ENCODE results near the gene UQCR10. TPM values are rescaled to one million over a fixed set of nuclear protein-coding genes. Genes with fewer than 3 reads are reported as not detected.

UQCR10 gene
- total and polyA plus RNA-seq, 7 experiments from 2014 or later: 30.9 to 310 (median 54.3) TPM

GRCh38 chr22:29722151-29722550 lies 45.0 kb upstream of the UQCR10 start:
- ChIA-PET CTCF (no interaction called here), POLR2A (no interaction called here)
- H3K36me3 ChIP-seq (ENCODE audit: control insufficient read depth in 2 of 3, insufficient read depth in 3 of 3, low read length in 3 of 3): no peaks in the 10 kb centered on the region
- H3K9me3 ChIP-seq (ENCODE audit: control insufficient read depth in 2 of 3, low read length in 3 of 3): no peaks in the 10 kb centered on the region
- H3K4me3 ChIP-seq (ENCODE audit: low read length): no peak overlapping the region
- Mint-ChIP-seq H3K4me3 (no peak overlapping the region), H3K27me3 (peaks cover 20 to 33% (median 27%) of the 10 kb centered on the region in 5 donors), H3K9me3 (peaks cover 0 to 2% (median 0%) of the 10 kb centered on the region in 11 donors), H3K27ac (no peak overlapping the region), H3K36me3 (no peaks in the 10 kb centered on the region), H3K4me1 (no peaks in the 10 kb centered on the region)
- intact Hi-C loops (cut with micrococcal nuclease): no loop called here
- DNase-seq (no peak), ATAC-seq (no peak)
- H3K27ac ChIP-seq (ENCODE audit: low read depth, low read length): no peak overlapping the region
- no peaks in the 10 kb centered on the region for H3K4me1 ChIP-seq (ENCODE audit: control insufficient read depth in 2 of 2, insufficient read depth in 2 of 2, low read length in 2 of 2)
- H3K27me3 ChIP-seq (ENCODE audit: control insufficient read depth in 2 of 2, insufficient read depth in 2 of 2, low read length in 2 of 2): no peaks in the 10 kb centered on the region

GRCh38 chr22:29722587-29722986 lies 44.6 kb upstream of the UQCR10 start:
- Mint-ChIP-seq H3K27ac (no peak overlapping the region), H3K27me3 (peaks cover 19 to 28% (median 23%) of the 10 kb centered on the region in 5 donors), H3K9me3 (peaks cover 0 to 2% (median 0%) of the 10 kb centered on the region in 11 donors), H3K36me3 (no peaks in the 10 kb centered on the region), H3K4me1 (no peaks in the 10 kb centered on the region), H3K4me3 (no peak overlapping the region)
- CTCF ChIA-PET: no interaction called here
- ATAC-seq (no peak), DNase-seq (no peak)
- H3K9me3 ChIP-seq (ENCODE audit: control insufficient read depth in 2 of 3, low read length in 3 of 3): no peaks in the 10 kb centered on the region
- H3K27ac ChIP-seq (ENCODE audit: low read depth, low read length): no peak overlapping the region
- POLR2A ChIA-PET: no interaction called here
- H3K4me3 ChIP-seq (ENCODE audit: low read length): no peak overlapping the region
- intact Hi-C loops (cut with micrococcal nuclease): no loop called here
- H3K36me3 ChIP-seq (ENCODE audit: control insufficient read depth in 2 of 3, insufficient read depth in 3 of 3, low read length in 3 of 3): no peaks in the 10 kb centered on the region
- no peaks in the 10 kb centered on the region for H3K27me3 ChIP-seq (ENCODE audit: control insufficient read depth in 2 of 2, insufficient read depth in 2 of 2, low read length in 2 of 2)
- no peaks in the 10 kb centered on the region for H3K4me1 ChIP-seq (ENCODE audit: control insufficient read depth in 2 of 2, insufficient read depth in 2 of 2, low read length in 2 of 2)

- CTCF ChIA-PET: interaction anchor here (0.5 kb wide), 1 partner anchor 94 kb away, joined by 3 read pairs; no protein-coding TSS in a partner anchor
- no peaks in the 10 kb centered on the region for H3K36me3 ChIP-seq (ENCODE audit: control insufficient read depth in 2 of 3, insufficient read depth in 3 of 3, low read length in 3 of 3)
- POLR2A ChIA-PET: no interaction called here
- no peaks in the 10 kb centered on the region for H3K36me3 Mint-ChIP-seq
- intact Hi-C loops (cut with micrococcal nuclease): no loop called here
- ATAC-seq: no peak
- no peaks in the 10 kb centered on the region for H3K9me3 ChIP-seq (ENCODE audit: control insufficient read depth in 2 of 3, low read length in 3 of 3)
- H3K4me3 Mint-ChIP-seq: no peak overlapping the region
- no peaks in the 10 kb centered on the region for H3K4me1 ChIP-seq (ENCODE audit: control insufficient read depth in 2 of 2, insufficient read depth in 2 of 2, low read length in 2 of 2)
- DNase-seq: no peak
- peaks cover 10 to 18% (median 15%) of the 10 kb centered on the region in 5 donors for H3K27me3 Mint-ChIP-seq
- H3K27ac Mint-ChIP-seq: no peak overlapping the region
- no peak overlapping the region for H3K27ac ChIP-seq (ENCODE audit: low read depth, low read length)
- H3K4me3 ChIP-seq (ENCODE audit: low read length): no peak overlapping the region
- H3K4me1 Mint-ChIP-seq: no peaks in the 10 kb centered on the region
- no peaks in the 10 kb centered on the region for H3K9me3 Mint-ChIP-seq
- no peaks in the 10 kb centered on the region for H3K27me3 ChIP-seq (ENCODE audit: control insufficient read depth in 2 of 2, insufficient read depth in 2 of 2, low read length in 2 of 2)
Measured at GRCh38 chr22:29723766-29724165, 43.4 kb upstream of the UQCR10 start.

GRCh38 chr22:29724843-29725242 lies 42.3 kb upstream of the UQCR10 start:
- Mint-ChIP-seq H3K27me3 (peaks cover 6 to 9% (median 7%) of the 10 kb centered on the region in 5 donors), H3K27ac (no peak overlapping the region), H3K4me3 (no peak overlapping the region), H3K9me3 (no peaks in the 10 kb centered on the region), H3K4me1 (no peaks in the 10 kb centered on the region), H3K36me3 (no peaks in the 10 kb centered on the region)
- no peaks in the 10 kb centered on the region for H3K4me1 ChIP-seq (ENCODE audit: control insufficient read depth in 2 of 2, insufficient read depth in 2 of 2, low read length in 2 of 2)
- H3K27me3 ChIP-seq (ENCODE audit: control insufficient read depth in 2 of 2, insufficient read depth in 2 of 2, low read length in 2 of 2): no peaks in the 10 kb centered on the region
- ChIA-PET CTCF (no interaction called here), POLR2A (no interaction called here)
- ATAC-seq (no peak), DNase-seq (no peak)
- intact Hi-C loops (cut with micrococcal nuclease): no loop called here
- no peaks in the 10 kb centered on the region for H3K36me3 ChIP-seq (ENCODE audit: control insufficient read depth in 2 of 3, insufficient read depth in 3 of 3, low read length in 3 of 3)
- H3K27ac ChIP-seq (ENCODE audit: low read depth, low read length): no peak overlapping the region
- H3K9me3 ChIP-seq (ENCODE audit: control insufficient read depth in 2 of 3, low read length in 3 of 3): no peaks in the 10 kb centered on the region
- H3K4me3 ChIP-seq (ENCODE audit: low read length): no peak overlapping the region

GRCh38 chr22:29726106-29726505 lies 41.1 kb upstream of the UQCR10 start:
- H3K36me3 ChIP-seq (ENCODE audit: control insufficient read depth in 2 of 3, insufficient read depth in 3 of 3, low read length in 3 of 3): peaks cover 0 to 4% (median 0%) of the 10 kb centered on the region in 3 experiments
- peaks cover 0 to 4% (median 0%) of the 10 kb centered on the region in 5 donors for H3K36me3 Mint-ChIP-seq
- peaks cover 6 to 9% (median 7%) of the 10 kb centered on the region in 5 donors for H3K27me3 Mint-ChIP-seq
- DNase-seq (no peak), ATAC-seq (no peak)
- ChIA-PET POLR2A (no interaction called here), CTCF (no interaction called here)
- no peak overlapping the region for H3K27ac ChIP-seq (ENCODE audit: low read depth, low read length)
- no peaks in the 10 kb centered on the region for H3K27me3 ChIP-seq (ENCODE audit: control insufficient read depth in 2 of 2, insufficient read depth in 2 of 2, low read length in 2 of 2)
- H3K9me3 Mint-ChIP-seq: no peaks in the 10 kb centered on the region
- no peak overlapping the region for H3K4me3 ChIP-seq (ENCODE audit: low read length)
- H3K9me3 ChIP-seq (ENCODE audit: control insufficient read depth in 2 of 3, low read length in 3 of 3): no peaks in the 10 kb centered on the region
- no peak overlapping the region for H3K27ac Mint-ChIP-seq
- intact Hi-C loops (cut with micrococcal nuclease): no loop called here
- H3K4me3 Mint-ChIP-seq: no peak overlapping the region
- H3K4me1 Mint-ChIP-seq: no peaks in the 10 kb centered on the region
- no peaks in the 10 kb centered on the region for H3K4me1 ChIP-seq (ENCODE audit: control insufficient read depth in 2 of 2, insufficient read depth in 2 of 2, low read length in 2 of 2)

GRCh38 chr22:29726512-29727130 lies 40.5 kb upstream of the UQCR10 start:
- Histone ChIP-seq H3K36me3 (ENCODE audit: control insufficient read depth in 2 of 3, insufficient read depth in 3 of 3, low read length in 3 of 3) (peaks cover 0 to 4% (median 0%) of the 10 kb centered on the region in 3 experiments), H3K27me3 (ENCODE audit: control insufficient read depth in 2 of 2, insufficient read depth in 2 of 2, low read length in 2 of 2) (no peaks in the 10 kb centered on the region), H3K4me3 (ENCODE audit: low read length) (no peak overlapping the region), H3K4me1 (ENCODE audit: control insufficient read depth in 2 of 2, insufficient read depth in 2 of 2, low read length in 2 of 2) (no peaks in the 10 kb centered on the region), H3K27ac (ENCODE audit: low read depth, low read length) (no peak overlapping the region), H3K9me3 (ENCODE audit: control insufficient read depth in 2 of 3, low read length in 3 of 3) (no peaks in the 10 kb centered on the region)
- H3K27ac Mint-ChIP-seq: no peak overlapping the region
- CTCF ChIA-PET: interaction anchor here (1.2 kb wide), 1 partner anchor 10 kb away, joined by 3 read pairs; no protein-coding TSS in a partner anchor
- peaks cover 2 to 6% (median 3%) of the 10 kb centered on the region in 5 donors for H3K27me3 Mint-ChIP-seq
- H3K9me3 Mint-ChIP-seq: no peaks in the 10 kb centered on the region
- no peaks in the 10 kb centered on the region for H3K4me1 Mint-ChIP-seq
- intact Hi-C loops (cut with micrococcal nuclease): no loop called here
- ATAC-seq (no peak), DNase-seq (no peak)
- H3K36me3 Mint-ChIP-seq: peaks cover 0 to 4% (median 0%) of the 10 kb centered on the region in 5 donors
- H3K4me3 Mint-ChIP-seq: no peak overlapping the region
- POLR2A ChIA-PET: no interaction called here

GRCh38 chr22:29727131-29727523 lies 40.0 kb upstream of the UQCR10 start:
- CTCF ChIA-PET: interaction anchor here (1.2 kb wide), 1 partner anchor 10 kb away, joined by 3 read pairs; no protein-coding TSS in a partner anchor
- POLR2A ChIA-PET: no interaction called here
- Mint-ChIP-seq H3K36me3 (peaks cover 0 to 7% (median 0%) of the 10 kb centered on the region in 5 donors), H3K4me1 (no peaks in the 10 kb centered on the region), H3K27me3 (peaks cover 0 to 2% (median 0%) of the 10 kb centered on the region in 5 donors), H3K27ac (no peak overlapping the region), H3K9me3 (no peaks in the 10 kb centered on the region), H3K4me3 (no peak overlapping the region)
- intact Hi-C loops (cut with micrococcal nuclease): no loop called here
- Histone ChIP-seq H3K4me3 (ENCODE audit: low read length) (no peak overlapping the region), H3K4me1 (ENCODE audit: control insufficient read depth in 2 of 2, insufficient read depth in 2 of 2, low read length in 2 of 2) (no peaks in the 10 kb centered on the region), H3K36me3 (ENCODE audit: control insufficient read depth in 2 of 3, insufficient read depth in 3 of 3, low read length in 3 of 3) (peaks cover 0 to 4% (median 0%) of the 10 kb centered on the region in 3 experiments), H3K27ac (ENCODE audit: low read depth, low read length) (no peak overlapping the region), H3K27me3 (ENCODE audit: control insufficient read depth in 2 of 2, insufficient read depth in 2 of 2, low read length in 2 of 2) (no peaks in the 10 kb centered on the region), H3K9me3 (ENCODE audit: control insufficient read depth in 2 of 3, low read length in 3 of 3) (no peaks in the 10 kb centered on the region)
- no peak for ATAC-seq
- no peak for DNase-seq
